Stimulated activated memory B cell treated with anti-CD40 and anti-IgM and Interleukin-4, amounts not matched to agents 10 μg/mL and 1 μg/mL and 100 μg/mL, for 72 hours (primary cell): ENCODE measurements around the gene TSPAN13.

ENCODE experiments used
- ATAC-seq: fragments of 150-1000 bp; cut with Tn5 transposase; 2 replicates; pipeline ENCODE4 v1.10.0; 2021
- H3K27ac Mint-ChIP-seq: one replicate; pipeline ENCODE4 v1.8.0; 2022; ENCODE audit warnings: mild to moderate bottlenecking, mixed read lengths
- H3K27me3 Mint-ChIP-seq: one replicate; pipeline ENCODE4 v1.8.0; 2022; ENCODE audit warnings: mixed read lengths
- H3K36me3 Mint-ChIP-seq: one replicate; pipeline ENCODE4 v1.8.0; 2022; ENCODE audit warnings: mixed read lengths
- H3K4me1 Mint-ChIP-seq: one replicate; pipeline ENCODE4 v1.8.0; 2022; ENCODE audit warnings: mixed read lengths
- H3K4me3 Mint-ChIP-seq: one replicate; pipeline ENCODE4 v1.8.0; 2022; ENCODE audit warnings: mild to moderate bottlenecking, moderate library complexity, mixed read lengths
- H3K9me3 Mint-ChIP-seq: one replicate; pipeline ENCODE4 v1.8.0; 2022; ENCODE audit warnings: mixed read lengths

The TSPAN13 gene

GRCh38 chr7:16804674-16805439 lies 51.3 kb downstream of the TSPAN13 start, which contains the start of gene AGR2:
TSS of gene AGR2 (minus strand) at chr7:16804999. CDS start at chr7:16801796, 3,203 bp downstream.
- no peak for ATAC-seq
- Mint-ChIP-seq H3K4me3 (no peak within 1 kb of the TSS), H3K9me3 (no peaks in the 10 kb centered on the region), H3K36me3 (no peaks in the 10 kb centered on the region), H3K4me1 (no peaks in the 10 kb centered on the region), H3K27me3 (no peaks in the 10 kb centered on the region), H3K27ac (no peak within 1 kb of the TSS)

- H3K9me3 Mint-ChIP-seq: no peaks in the 10 kb centered on the region
- ATAC-seq: no peak
- H3K4me1 Mint-ChIP-seq: no peaks in the 10 kb centered on the region
- H3K27ac Mint-ChIP-seq: no peak overlapping the region
- no peak overlapping the region for H3K4me3 Mint-ChIP-seq
- no peaks in the 10 kb centered on the region for H3K27me3 Mint-ChIP-seq
- no peaks in the 10 kb centered on the region for H3K36me3 Mint-ChIP-seq
These were observed 51.9 kb downstream of the TSPAN13 start for GRCh38 chr7:16805441-16805840.

GRCh38 chr7:16810112-16810511 lies 56.6 kb downstream of the TSPAN13 start:
- H3K4me1 Mint-ChIP-seq: no peaks in the 10 kb centered on the region
- H3K4me3 Mint-ChIP-seq: no peak overlapping the region
- no peak overlapping the region for H3K27ac Mint-ChIP-seq
- H3K9me3 Mint-ChIP-seq: no peaks in the 10 kb centered on the region
- no peaks in the 10 kb centered on the region for H3K36me3 Mint-ChIP-seq
- H3K27me3 Mint-ChIP-seq: no peaks in the 10 kb centered on the region
- ATAC-seq: no peak

- no peaks in the 10 kb centered on the region for H3K36me3 Mint-ChIP-seq
- no peaks in the 10 kb centered on the region for H3K27me3 Mint-ChIP-seq
- H3K27ac Mint-ChIP-seq: no peak overlapping the region
- no peak for ATAC-seq
- H3K4me3 Mint-ChIP-seq: no peak overlapping the region
- no peaks in the 10 kb centered on the region for H3K9me3 Mint-ChIP-seq
- no peaks in the 10 kb centered on the region for H3K4me1 Mint-ChIP-seq
These were observed 57.0 kb downstream of the TSPAN13 start for GRCh38 chr7:16810573-16810972.

GRCh38 chr7:16811551-16811950 lies 58.0 kb downstream of the TSPAN13 start:
- Mint-ChIP-seq H3K4me3 (no peak overlapping the region), H3K27me3 (no peaks in the 10 kb centered on the region), H3K4me1 (peaks cover 3% of the 10 kb centered on the region), H3K9me3 (no peaks in the 10 kb centered on the region), H3K27ac (no peak overlapping the region), H3K36me3 (no peaks in the 10 kb centered on the region)
- no peak for ATAC-seq

GRCh38 chr7:16812542-16813231 lies 59.1 kb downstream of the TSPAN13 start:
- H3K4me1 Mint-ChIP-seq: peaks cover 8% of the 10 kb centered on the region
- no peak for ATAC-seq
- no peak overlapping the region for H3K4me3 Mint-ChIP-seq
- no peaks in the 10 kb centered on the region for H3K36me3 Mint-ChIP-seq
- no peak overlapping the region for H3K27ac Mint-ChIP-seq
- no peaks in the 10 kb centered on the region for H3K27me3 Mint-ChIP-seq
- H3K9me3 Mint-ChIP-seq: no peaks in the 10 kb centered on the region

- Mint-ChIP-seq H3K4me1 (peaks cover 8% of the 10 kb centered on the region), H3K27me3 (no peaks in the 10 kb centered on the region), H3K4me3 (no peak overlapping the region), H3K9me3 (no peaks in the 10 kb centered on the region), H3K27ac (no peak overlapping the region), H3K36me3 (no peaks in the 10 kb centered on the region)
- no peak for ATAC-seq
These were observed 59.7 kb downstream of the TSPAN13 start for GRCh38 chr7:16813232-16813616.

GRCh38 chr7:16815001-16815400 lies 61.4 kb downstream of the TSPAN13 start:
- ATAC-seq: no peak

GRCh38 chr7:16816824-16817223 lies 63.3 kb downstream of the TSPAN13 start:
- ATAC-seq: no peak
- H3K4me1 Mint-ChIP-seq: peaks cover 8% of the 10 kb centered on the region
- H3K36me3 Mint-ChIP-seq: no peaks in the 10 kb centered on the region
- H3K27me3 Mint-ChIP-seq: no peaks in the 10 kb centered on the region
- H3K27ac Mint-ChIP-seq: no peak overlapping the region
- H3K4me3 Mint-ChIP-seq: no peak overlapping the region
- H3K9me3 Mint-ChIP-seq: no peaks in the 10 kb centered on the region

More at GRCh38 chr7:16815001-16815400, 61.4 kb downstream of the TSPAN13 start:
- Mint-ChIP-seq H3K4me3 (no peak overlapping the region), H3K4me1 (peaks cover 8% of the 10 kb centered on the region), H3K9me3 (no peaks in the 10 kb centered on the region), H3K27me3 (no peaks in the 10 kb centered on the region), H3K36me3 (no peaks in the 10 kb centered on the region), H3K27ac (no peak overlapping the region)

- Mint-ChIP-seq H3K27me3 (no peaks in the 10 kb centered on the region), H3K36me3 (no peaks in the 10 kb centered on the region), H3K4me1 (peaks cover 8% of the 10 kb centered on the region), H3K4me3 (no peak overlapping the region), H3K9me3 (no peaks in the 10 kb centered on the region), H3K27ac (no peak overlapping the region)
- ATAC-seq: no peak
These were observed 64.0 kb downstream of the TSPAN13 start for GRCh38 chr7:16817536-16817935.

- Mint-ChIP-seq H3K4me3 (no peak overlapping the region), H3K4me1 (peaks cover 8% of the 10 kb centered on the region), H3K9me3 (no peaks in the 10 kb centered on the region), H3K27ac (no peak overlapping the region), H3K36me3 (no peaks in the 10 kb centered on the region), H3K27me3 (no peaks in the 10 kb centered on the region)
- ATAC-seq: no peak
These were observed 65.2 kb downstream of the TSPAN13 start for GRCh38 chr7:16818732-16819131.

- no peak for ATAC-seq
- Mint-ChIP-seq H3K27ac (no peak overlapping the region), H3K4me3 (no peak overlapping the region), H3K9me3 (no peaks in the 10 kb centered on the region), H3K27me3 (peaks cover under 1% of the 10 kb centered on the region), H3K36me3 (no peaks in the 10 kb centered on the region), H3K4me1 (peaks cover under 1% of the 10 kb centered on the region)
These were observed 68.5 kb downstream of the TSPAN13 start for GRCh38 chr7:16822029-16822428.

GRCh38 chr7:16826060-16826459 lies 72.5 kb downstream of the TSPAN13 start:
- Mint-ChIP-seq H3K9me3 (peaks cover 8% of the 10 kb centered on the region), H3K4me1 (no peaks in the 10 kb centered on the region), H3K36me3 (no peaks in the 10 kb centered on the region), H3K27ac (no peak overlapping the region), H3K27me3 (peaks cover 20% of the 10 kb centered on the region), H3K4me3 (no peak overlapping the region)
- ATAC-seq: no peak

- Mint-ChIP-seq H3K4me1 (no peaks in the 10 kb centered on the region), H3K4me3 (no peak overlapping the region), H3K9me3 (peaks cover 8% of the 10 kb centered on the region), H3K27ac (no peak overlapping the region), H3K27me3 (peaks cover 6% of the 10 kb centered on the region), H3K36me3 (no peaks in the 10 kb centered on the region)
- ATAC-seq: no peak
These were observed 79.8 kb downstream of the TSPAN13 start for GRCh38 chr7:16833373-16833772.
